Neural cell (in vitro differentiated cells): ENCODE measurements around the gene MEGF11. TPM values are rescaled to one million over a fixed set of nuclear protein-coding genes. Genes with fewer than 3 reads are reported as not detected.

Experiments
- H2AFZ ChIP-seq: fragments of 200-600, 300-800 bp; sonication (generic), shearing (Covaris generic); 2 replicates; pipeline ENCODE4 v1.6.0; 2014; ENCODE audit warnings: low read depth, mild to moderate bottlenecking, antibody characterized with exemption, low read length, moderate library complexity
- H3F3A ChIP-seq: fragments of 200-600 bp; shearing (Covaris generic); 2 replicates; pipeline ENCODE4 v1.6.1; 2016; ENCODE audit warnings: mild to moderate bottlenecking, moderate library complexity, mixed read lengths, antibody characterized with exemption, low read length; ENCODE audit not compliant: insufficient read depth, poor library complexity, severe bottlenecking
- H3K27ac ChIP-seq: fragments of 200-600, 300-800 bp; sonication (generic), shearing (Covaris generic); 2 replicates; pipeline ENCODE4 v1.5.1; 2014; ENCODE audit warnings: mild to moderate bottlenecking, low read length, moderate library complexity
- H3K27me3 ChIP-seq: fragments of 300-800, 200-600 bp; sonication (generic), shearing (Covaris generic); 2 replicates; pipeline ENCODE4 v1.6.0; 2014; ENCODE audit warnings: mild to moderate bottlenecking, low read depth, low read length, moderate library complexity; ENCODE audit not compliant: insufficient read depth
- H3K36me3 ChIP-seq: fragments of 300-800, 200-600 bp; sonication (generic), shearing (Covaris generic); 2 replicates; pipeline ENCODE4 v1.5.1; 2014; ENCODE audit warnings: mild to moderate bottlenecking, antibody characterized with exemption, low read length, moderate library complexity; ENCODE audit not compliant: insufficient read depth
- H3K4me2 ChIP-seq: fragments of 300-800, 200-600 bp; sonication (generic), shearing (Covaris generic); 2 replicates; pipeline ENCODE4 v1.6.0; 2014; ENCODE audit warnings: mild to moderate bottlenecking, low read length
- H3K4me3 ChIP-seq: fragments of 300-800, 200-600 bp; sonication (generic), shearing (Covaris generic); 2 replicates; pipeline ENCODE4 v1.5.1; 2014; ENCODE audit warnings: mild to moderate bottlenecking, low read length, moderate library complexity
- H3K79me2 ChIP-seq: fragments of 200-600 bp; shearing (Covaris generic); replicated peaks from 2 replicates; pipeline ENCODE4 v1.6.0; 2014; ENCODE audit warnings: mild to moderate bottlenecking, low read length, moderate library complexity; ENCODE audit not compliant: insufficient read depth
- H3K9ac ChIP-seq: fragments of 300-800, 200-600 bp; sonication (generic), shearing (Covaris generic); 2 replicates; pipeline ENCODE4 v1.6.1; 2016; ENCODE audit warnings: mild to moderate bottlenecking, low read length, mixed read lengths
- H3K9me2 ChIP-seq: fragments of 200-600 bp; shearing (Covaris generic); 2 replicates; pipeline ENCODE4 v1.6.1; 2016; ENCODE audit warnings: mild to moderate bottlenecking, low read length, mixed read lengths; ENCODE audit not compliant: insufficient read depth
- H3K9me3 ChIP-seq: fragments of 200-600, 300-800 bp; sonication (generic), shearing (Covaris generic); 2 replicates; pipeline ENCODE4 v1.6.1; 2016; ENCODE audit warnings: mild to moderate bottlenecking, mixed run types, low read length, moderate library complexity, mixed read lengths
- H4K20me1 ChIP-seq: fragments of 200-600 bp; shearing (Covaris generic); 2 replicates; pipeline ENCODE4 v1.6.1; 2016; ENCODE audit warnings: mild to moderate bottlenecking, mixed run types; ENCODE audit not compliant: insufficient read depth
- CTCF ChIP-seq: fragments of 450-650 bp; IDR thresholded peaks from 2 replicates; pipeline ENCODE4 v1.5.1; 2014; ENCODE audit warnings: antibody characterized with exemption, mild to moderate bottlenecking, moderate library complexity; ENCODE audit not compliant: poor library complexity, severe bottlenecking
- EP300 ChIP-seq: fragments of 450-650 bp; conservative IDR thresholded peaks from 2 replicates; pipeline ENCODE4 v1.6.1; 2014; ENCODE audit warnings: antibody characterized with exemption, mild to moderate bottlenecking, moderate library complexity; ENCODE audit not compliant: poor library complexity, severe bottlenecking
- EZH2 ChIP-seq: fragments of 200-600, 300-800 bp; shearing (Covaris generic), sonication (generic); IDR thresholded peaks from 2 replicates; pipeline ENCODE4 v1.6.1; 2014; ENCODE audit warnings: antibody characterized with exemption, low read length, borderline replicate concordance, mild to moderate bottlenecking; ENCODE audit not compliant: insufficient read depth, poor library complexity, severe bottlenecking
- MXI1 ChIP-seq: fragments of 450-650 bp; conservative IDR thresholded peaks from 2 replicates; pipeline ENCODE4 v1.6.1; 2014; ENCODE audit warnings: antibody characterized with exemption, mild to moderate bottlenecking; ENCODE audit not compliant: poor library complexity, severe bottlenecking
- POLR2AphosphoS5 ChIP-seq: IDR thresholded peaks from 2 replicates; pipeline ENCODE4 v1.6.1; 2012
- RAD21 ChIP-seq: fragments of 450-650 bp; conservative IDR thresholded peaks from 2 replicates; pipeline ENCODE4 v1.6.1; 2014; ENCODE audit warnings: antibody characterized with exemption, mild to moderate bottlenecking, moderate library complexity
- REST ChIP-seq: IDR thresholded peaks from 2 replicates; pipeline ENCODE4 v1.6.1; 2012; ENCODE audit warnings: borderline replicate concordance
- SMC3 ChIP-seq: fragments of 450-650 bp; conservative IDR thresholded peaks from 2 replicates; pipeline ENCODE4 v1.6.1; 2014; ENCODE audit warnings: antibody characterized with exemption, mild to moderate bottlenecking, moderate library complexity; ENCODE audit not compliant: poor library complexity
- TAF1 ChIP-seq: IDR thresholded peaks from 2 replicates; pipeline ENCODE4 v1.6.1; 2012; ENCODE audit warnings: low read depth
- polyA plus RNA-seq: library from polyadenylated mRNA; depleted of rRNA; stranded (reverse); fragments of >200 nt; gene quantifications from 2 replicates; pipeline ENCODE4 v1.2.3, GENCODE V29; 2014

The MEGF11 gene
- polyA plus RNA-seq, 1 donor from 2014 or later, result 0.64 TPM

DNA sequence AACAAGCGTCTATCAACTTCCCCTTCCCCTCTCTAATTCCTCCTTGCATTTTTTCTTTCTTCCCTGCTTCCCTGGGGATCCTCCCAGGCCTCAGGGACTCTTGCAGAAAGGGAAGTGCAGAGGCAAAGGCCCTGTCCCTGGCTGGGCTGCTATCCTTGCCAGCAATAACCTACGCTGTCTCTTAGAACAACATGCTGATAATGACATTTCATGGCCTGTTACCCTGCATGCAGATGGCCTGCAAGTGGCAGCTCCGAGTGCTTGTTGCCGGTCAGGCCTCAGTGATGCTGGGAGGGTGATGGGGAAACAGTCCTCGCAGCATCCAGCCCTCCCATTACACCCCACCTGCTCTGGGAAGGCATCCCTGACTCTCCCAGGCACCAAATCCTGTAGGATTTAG, 216.7 kb downstream of the MEGF11 start:
- Histone ChIP-seq H3K79me2 (no peaks in the 10 kb centered on the region), H3K27me3 (no peaks in the 10 kb centered on the region), H3K9me3 (no peaks in the 10 kb centered on the region), H3K4me2 (no peak overlapping the region), H3K36me3 (no peaks in the 10 kb centered on the region), H3F3A (no peaks in the 10 kb centered on the region), H3K4me3 (no peak overlapping the region), H4K20me1 (no peaks in the 10 kb centered on the region), H3K27ac (no peak overlapping the region), H2AFZ (no peak overlapping the region), H3K9me2 (no peaks in the 10 kb centered on the region), H3K9ac (no peak overlapping the region)
- TF ChIP-seq EP300 (no peak), RAD21 (no peak), REST (no peak), SMC3 (no peak), CTCF (no peak), MXI1 (no peak), POLR2AphosphoS5 (no peak), EZH2 (no peak), TAF1 (no peak)

- H3K9ac ChIP-seq, result no peak overlapping the region
- no peaks in the 10 kb centered on the region for H3K27me3 ChIP-seq
- no peak overlapping the region for H3K4me3 ChIP-seq
- no peaks in the 10 kb centered on the region for H4K20me1 ChIP-seq
- H3K9me3 ChIP-seq, result no peaks in the 10 kb centered on the region
- no peaks in the 10 kb centered on the region for H3F3A ChIP-seq
- H3K79me2 ChIP-seq, result no peaks in the 10 kb centered on the region
- H2AFZ ChIP-seq, result no peak overlapping the region
- H3K36me3 ChIP-seq, result no peaks in the 10 kb centered on the region
- no peaks in the 10 kb centered on the region for H3K9me2 ChIP-seq
- H3K4me2 ChIP-seq, result no peak overlapping the region
- no peak for TF ChIP-seq TAF1
- TF ChIP-seq POLR2AphosphoS5, result no peak
- no peak for TF ChIP-seq CTCF
- no peak for TF ChIP-seq REST
- TF ChIP-seq SMC3, result no peak
- no peak for TF ChIP-seq EZH2
- no peak for TF ChIP-seq RAD21
- TF ChIP-seq EP300, result no peak
- TF ChIP-seq MXI1, result no peak
- H3K27ac ChIP-seq, result no peak overlapping the region
These were observed 217.6 kb downstream of the MEGF11 start for GRCh38 chr15:66035901-66036300.
